HepG2 (cell line): ENCODE results near the gene PBX4.

Experiments used
- ATRX ChIP-seq: sonication (generic); formaldehyde crosslinking; IDR thresholded peaks from 2 replicates; pipeline ENCODE4 v1.4.0; 2020; ENCODE audit warnings: missing genetic modification reagents, borderline replicate concordance
- BHLHE40 ChIP-seq: IDR thresholded peaks from 2 replicates; pipeline ENCODE4 v1.6.1; 2011; ENCODE audit warnings: low read length, improper control_type of control experiment
- MAZ ChIP-seq, 2 experiments: sonication (generic) in 1 of 2; formaldehyde crosslinking in 1 of 2; IDR thresholded peaks; 2 replicates each; pipeline versions ENCODE4 v1.5.0 to v1.6.1; 2012 to 2020; ENCODE audit warnings: low read depth in 2 of 2, mild to moderate bottlenecking in 2 of 2, borderline replicate concordance in 1 of 2, improper control_type of control experiment in 1 of 2, low read length in 1 of 2, missing genetic modification reagents in 1 of 2, moderate library complexity in 1 of 2
- TARDBP ChIP-seq: sonication (generic); formaldehyde crosslinking; IDR thresholded peaks from 2 replicates; pipeline ENCODE4 v1.8.0; 2022; ENCODE audit warnings: mild to moderate bottlenecking, missing genetic modification reagents
- TF ChIP-seq, protein P1 (sequence below): sonication (generic); formaldehyde crosslinking; IDR thresholded peaks from 2 replicates; pipeline ENCODE4 v1.5.0; 2020; ENCODE audit warnings: missing genetic modification reagents
- TF ChIP-seq, protein P2 (sequence below), 2 experiments: IDR thresholded peaks; 2 replicates each; pipeline ENCODE4 v1.6.1; 2011 to 2012; ENCODE audit warnings: low read length in 2 of 2, borderline replicate concordance in 1 of 2, low read depth in 1 of 2, mild to moderate bottlenecking in 1 of 2, moderate library complexity in 1 of 2
- TF ChIP-seq, protein P3 (sequence below): sonication (generic); formaldehyde crosslinking; IDR thresholded peaks from 2 replicates; pipeline ENCODE4 v1.5.0; 2020; ENCODE audit warnings: mild to moderate bottlenecking, missing genetic modification reagents, moderate library complexity

DNA sequence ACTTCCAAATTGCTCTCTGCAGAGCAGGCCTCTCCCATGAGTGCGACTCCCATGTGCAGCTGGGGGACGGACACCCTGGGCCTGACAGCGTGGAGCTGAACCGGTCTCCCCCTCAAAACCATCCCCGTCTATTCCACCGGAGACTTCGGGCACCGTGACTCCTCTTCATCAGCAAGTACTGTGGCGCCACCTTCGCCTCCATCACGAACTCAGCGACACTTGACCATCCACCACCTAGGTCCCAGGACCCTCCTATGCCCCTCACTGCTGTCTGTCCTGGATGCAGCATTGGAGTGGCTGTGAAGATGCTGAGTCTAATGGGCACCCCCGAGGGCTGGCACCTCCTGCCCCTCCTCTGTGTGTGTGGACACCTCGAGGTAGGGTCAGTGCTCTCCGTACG lies 59.9 kb downstream of the PBX4 start:
- TF ChIP-seq ATRX (CRISPR knock-in tag) = no peak
- no peak for TF ChIP-seq MAZ (IDR thresholded peaks at IDR 0.05; ENCODE audit: borderline replicate concordance, low read depth, low read length)
- no peak for TF ChIP-seq MAZ (CRISPR knock-in tag; IDR thresholded peaks at IDR 0.05; ENCODE audit: low read depth)
- no peak for TF ChIP-seq TARDBP (CRISPR knock-in tag)
- no peak for TF ChIP-seq BHLHE40
- TF ChIP-seq, protein P1, sequence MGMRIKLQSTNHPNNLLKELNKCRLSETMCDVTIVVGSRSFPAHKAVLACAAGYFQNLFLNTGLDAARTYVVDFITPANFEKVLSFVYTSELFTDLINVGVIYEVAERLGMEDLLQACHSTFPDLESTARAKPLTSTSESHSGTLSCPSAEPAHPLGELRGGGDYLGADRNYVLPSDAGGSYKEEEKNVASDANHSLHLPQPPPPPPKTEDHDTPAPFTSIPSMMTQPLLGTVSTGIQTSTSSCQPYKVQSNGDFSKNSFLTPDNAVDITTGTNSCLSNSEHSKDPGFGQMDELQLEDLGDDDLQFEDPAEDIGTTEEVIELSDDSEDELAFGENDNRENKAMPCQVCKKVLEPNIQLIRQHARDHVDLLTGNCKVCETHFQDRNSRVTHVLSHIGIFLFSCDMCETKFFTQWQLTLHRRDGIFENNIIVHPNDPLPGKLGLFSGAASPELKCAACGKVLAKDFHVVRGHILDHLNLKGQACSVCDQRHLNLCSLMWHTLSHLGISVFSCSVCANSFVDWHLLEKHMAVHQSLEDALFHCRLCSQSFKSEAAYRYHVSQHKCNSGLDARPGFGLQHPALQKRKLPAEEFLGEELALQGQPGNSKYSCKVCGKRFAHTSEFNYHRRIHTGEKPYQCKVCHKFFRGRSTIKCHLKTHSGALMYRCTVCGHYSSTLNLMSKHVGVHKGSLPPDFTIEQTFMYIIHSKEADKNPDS (CRISPR knock-in tag) = no peak
- TF ChIP-seq, protein P2, sequence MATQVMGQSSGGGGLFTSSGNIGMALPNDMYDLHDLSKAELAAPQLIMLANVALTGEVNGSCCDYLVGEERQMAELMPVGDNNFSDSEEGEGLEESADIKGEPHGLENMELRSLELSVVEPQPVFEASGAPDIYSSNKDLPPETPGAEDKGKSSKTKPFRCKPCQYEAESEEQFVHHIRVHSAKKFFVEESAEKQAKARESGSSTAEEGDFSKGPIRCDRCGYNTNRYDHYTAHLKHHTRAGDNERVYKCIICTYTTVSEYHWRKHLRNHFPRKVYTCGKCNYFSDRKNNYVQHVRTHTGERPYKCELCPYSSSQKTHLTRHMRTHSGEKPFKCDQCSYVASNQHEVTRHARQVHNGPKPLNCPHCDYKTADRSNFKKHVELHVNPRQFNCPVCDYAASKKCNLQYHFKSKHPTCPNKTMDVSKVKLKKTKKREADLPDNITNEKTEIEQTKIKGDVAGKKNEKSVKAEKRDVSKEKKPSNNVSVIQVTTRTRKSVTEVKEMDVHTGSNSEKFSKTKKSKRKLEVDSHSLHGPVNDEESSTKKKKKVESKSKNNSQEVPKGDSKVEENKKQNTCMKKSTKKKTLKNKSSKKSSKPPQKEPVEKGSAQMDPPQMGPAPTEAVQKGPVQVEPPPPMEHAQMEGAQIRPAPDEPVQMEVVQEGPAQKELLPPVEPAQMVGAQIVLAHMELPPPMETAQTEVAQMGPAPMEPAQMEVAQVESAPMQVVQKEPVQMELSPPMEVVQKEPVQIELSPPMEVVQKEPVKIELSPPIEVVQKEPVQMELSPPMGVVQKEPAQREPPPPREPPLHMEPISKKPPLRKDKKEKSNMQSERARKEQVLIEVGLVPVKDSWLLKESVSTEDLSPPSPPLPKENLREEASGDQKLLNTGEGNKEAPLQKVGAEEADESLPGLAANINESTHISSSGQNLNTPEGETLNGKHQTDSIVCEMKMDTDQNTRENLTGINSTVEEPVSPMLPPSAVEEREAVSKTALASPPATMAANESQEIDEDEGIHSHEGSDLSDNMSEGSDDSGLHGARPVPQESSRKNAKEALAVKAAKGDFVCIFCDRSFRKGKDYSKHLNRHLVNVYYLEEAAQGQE (IDR thresholded peaks at IDR 0.05; ENCODE audit: borderline replicate concordance in 1 of 2, low read depth in 1 of 2, low read length in 2 of 2) = no peak
- TF ChIP-seq, protein P3, sequence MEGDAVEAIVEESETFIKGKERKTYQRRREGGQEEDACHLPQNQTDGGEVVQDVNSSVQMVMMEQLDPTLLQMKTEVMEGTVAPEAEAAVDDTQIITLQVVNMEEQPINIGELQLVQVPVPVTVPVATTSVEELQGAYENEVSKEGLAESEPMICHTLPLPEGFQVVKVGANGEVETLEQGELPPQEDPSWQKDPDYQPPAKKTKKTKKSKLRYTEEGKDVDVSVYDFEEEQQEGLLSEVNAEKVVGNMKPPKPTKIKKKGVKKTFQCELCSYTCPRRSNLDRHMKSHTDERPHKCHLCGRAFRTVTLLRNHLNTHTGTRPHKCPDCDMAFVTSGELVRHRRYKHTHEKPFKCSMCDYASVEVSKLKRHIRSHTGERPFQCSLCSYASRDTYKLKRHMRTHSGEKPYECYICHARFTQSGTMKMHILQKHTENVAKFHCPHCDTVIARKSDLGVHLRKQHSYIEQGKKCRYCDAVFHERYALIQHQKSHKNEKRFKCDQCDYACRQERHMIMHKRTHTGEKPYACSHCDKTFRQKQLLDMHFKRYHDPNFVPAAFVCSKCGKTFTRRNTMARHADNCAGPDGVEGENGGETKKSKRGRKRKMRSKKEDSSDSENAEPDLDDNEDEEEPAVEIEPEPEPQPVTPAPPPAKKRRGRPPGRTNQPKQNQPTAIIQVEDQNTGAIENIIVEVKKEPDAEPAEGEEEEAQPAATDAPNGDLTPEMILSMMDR (CRISPR knock-in tag) = no peak
